CD4-positive, alpha-beta T cell treated with Interleukin-1 beta for 1 hour (primary cell): ENCODE data around the gene CDC42BPB.
A peak's percentile ranks its signal among the peaks of the same experiment; 100 is the strongest.
"Not testable (repeated sequence)": the region's sequence is repeated elsewhere in the genome, so short reads cannot be mapped to it uniquely, and the experiment has no call there.

Source experiments
- DNase-seq, 2 donors: peaks; one replicate each; pipeline ENCODE4 v3.0.0-alpha.2; 2020 to 2022

The CDC42BPB gene

DNA sequence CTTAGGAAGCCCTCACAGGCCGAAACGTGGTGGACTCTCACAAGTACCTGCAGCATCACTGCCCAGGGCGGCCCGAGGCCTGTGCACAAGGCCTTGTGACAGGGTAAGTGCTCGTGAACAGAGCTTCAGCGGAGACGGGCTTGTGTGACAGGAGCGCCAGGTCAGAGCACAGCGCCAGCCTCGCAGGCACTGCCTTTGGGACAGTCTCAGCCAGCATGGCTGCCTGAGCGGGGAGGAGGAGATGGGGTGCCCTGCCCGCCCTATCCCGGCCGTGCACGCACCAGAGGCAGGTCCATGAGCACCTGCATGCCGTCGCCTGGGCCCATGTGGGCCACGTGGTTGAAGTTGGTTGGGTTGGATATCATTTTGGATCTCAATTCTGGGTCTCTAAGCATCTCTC, 118.0 kb downstream of the CDC42BPB start:
- DNase-seq, result no peak

DNA sequence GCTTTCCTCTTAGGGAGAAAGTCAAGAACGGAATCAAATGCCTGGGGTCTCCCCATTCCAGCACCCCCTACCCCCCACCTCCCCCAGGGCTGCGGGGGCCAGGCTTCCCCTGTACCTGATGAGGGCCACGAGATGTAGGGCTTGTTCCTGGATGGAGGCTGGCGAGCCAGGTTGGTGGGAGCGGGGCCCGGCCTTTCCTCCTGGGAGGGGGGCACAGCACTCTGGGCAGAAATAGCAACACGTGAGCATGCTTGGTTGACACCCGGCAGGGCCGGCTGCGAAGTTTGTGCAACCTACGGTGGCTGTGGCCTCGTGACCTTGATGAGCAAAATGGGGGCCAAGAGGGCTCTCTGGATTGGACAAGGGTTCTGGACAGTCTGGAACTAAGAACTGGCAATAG, 119.2 kb downstream of the CDC42BPB start:
- no peak for DNase-seq

DNA sequence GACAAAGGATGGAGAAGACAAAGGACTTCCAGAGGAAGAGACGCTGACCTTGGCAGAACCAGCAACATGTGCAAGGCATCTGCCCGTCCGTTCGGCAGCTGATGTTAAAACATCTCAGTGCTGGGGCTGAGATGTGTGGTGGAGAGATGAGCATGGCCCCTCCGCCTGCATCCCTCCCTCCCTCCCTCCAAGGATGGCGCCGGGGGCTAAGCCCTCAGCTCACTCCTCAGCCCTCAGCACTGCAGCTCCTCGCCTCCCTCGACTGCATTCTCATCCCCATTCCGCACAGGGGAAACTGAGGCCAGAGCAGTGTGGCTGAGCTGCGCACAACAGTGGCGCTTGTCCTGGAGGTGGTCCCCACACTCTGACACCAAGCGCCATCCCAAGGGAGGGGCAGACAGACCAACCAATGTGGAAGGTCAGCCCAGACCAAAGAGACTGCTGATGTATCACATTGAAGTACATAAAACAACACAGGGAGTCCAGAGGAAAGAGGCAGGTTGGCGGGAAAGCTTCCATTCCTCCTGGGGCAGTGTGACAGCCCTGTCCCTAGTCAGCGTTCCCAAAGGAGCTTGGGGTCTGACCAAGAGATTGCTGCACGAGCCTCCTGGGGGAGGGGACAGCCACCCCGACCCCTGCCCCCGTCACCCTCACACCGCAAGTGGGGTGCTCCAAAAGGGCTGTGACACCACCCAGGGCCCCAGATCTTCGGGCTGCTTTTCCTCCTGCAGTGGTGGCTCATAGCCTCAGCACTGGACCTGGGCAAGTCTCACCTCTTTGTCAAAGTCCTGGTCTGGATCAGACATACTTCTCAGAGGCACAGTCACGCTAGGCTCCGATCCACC, 119.8 kb downstream of the CDC42BPB start:
- no peak for DNase-seq

DNA sequence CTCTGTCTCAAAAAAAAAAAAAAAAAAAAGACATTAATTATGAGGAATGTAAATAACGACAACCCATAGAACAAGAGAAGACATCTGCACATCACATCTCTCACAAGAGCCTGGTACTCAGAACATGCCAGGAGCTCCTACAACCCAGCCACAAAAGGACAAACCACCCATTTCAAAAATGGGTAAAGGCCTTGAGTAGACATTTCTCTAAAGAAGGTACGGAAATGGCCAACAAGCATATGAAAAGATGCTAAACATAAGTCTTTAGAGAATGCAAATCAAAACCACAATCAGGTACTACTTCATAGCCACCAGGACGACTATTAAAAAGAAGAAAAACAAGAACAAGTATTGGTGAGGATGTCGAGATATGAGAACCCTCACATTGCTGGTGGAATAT, 121.6 kb downstream of the CDC42BPB start:
- no peak for DNase-seq

DNA sequence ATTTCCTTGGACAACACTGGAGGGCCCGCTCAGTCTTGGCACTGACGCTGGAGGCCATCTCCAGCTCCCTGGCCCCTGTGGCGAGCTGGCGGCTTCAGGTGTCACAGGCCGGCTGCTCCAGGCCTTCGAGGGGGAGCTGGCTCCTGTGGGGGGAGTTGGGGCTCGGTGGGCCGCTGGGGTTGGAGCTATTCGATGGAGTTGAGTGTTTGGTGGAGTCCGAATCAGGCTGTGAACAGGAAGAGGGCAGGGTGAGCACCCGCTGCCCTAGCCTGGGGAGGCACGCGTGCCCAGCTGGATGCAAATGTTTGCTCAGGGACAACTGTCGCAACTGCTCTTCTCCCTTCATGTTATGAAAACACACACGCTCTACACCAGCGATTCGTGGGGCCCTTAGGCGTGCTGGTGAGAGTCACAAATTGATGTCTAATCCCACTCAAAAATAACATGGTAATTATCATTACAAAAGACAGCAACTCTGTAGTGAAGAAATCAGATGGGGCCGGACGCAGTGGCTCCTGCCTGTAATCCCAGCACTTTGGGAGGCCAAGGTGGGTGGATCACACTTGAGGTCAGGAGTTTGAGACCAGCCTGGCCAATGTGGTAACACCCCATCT, 123.6 kb downstream of the CDC42BPB start:
- no peak for DNase-seq

DNA sequence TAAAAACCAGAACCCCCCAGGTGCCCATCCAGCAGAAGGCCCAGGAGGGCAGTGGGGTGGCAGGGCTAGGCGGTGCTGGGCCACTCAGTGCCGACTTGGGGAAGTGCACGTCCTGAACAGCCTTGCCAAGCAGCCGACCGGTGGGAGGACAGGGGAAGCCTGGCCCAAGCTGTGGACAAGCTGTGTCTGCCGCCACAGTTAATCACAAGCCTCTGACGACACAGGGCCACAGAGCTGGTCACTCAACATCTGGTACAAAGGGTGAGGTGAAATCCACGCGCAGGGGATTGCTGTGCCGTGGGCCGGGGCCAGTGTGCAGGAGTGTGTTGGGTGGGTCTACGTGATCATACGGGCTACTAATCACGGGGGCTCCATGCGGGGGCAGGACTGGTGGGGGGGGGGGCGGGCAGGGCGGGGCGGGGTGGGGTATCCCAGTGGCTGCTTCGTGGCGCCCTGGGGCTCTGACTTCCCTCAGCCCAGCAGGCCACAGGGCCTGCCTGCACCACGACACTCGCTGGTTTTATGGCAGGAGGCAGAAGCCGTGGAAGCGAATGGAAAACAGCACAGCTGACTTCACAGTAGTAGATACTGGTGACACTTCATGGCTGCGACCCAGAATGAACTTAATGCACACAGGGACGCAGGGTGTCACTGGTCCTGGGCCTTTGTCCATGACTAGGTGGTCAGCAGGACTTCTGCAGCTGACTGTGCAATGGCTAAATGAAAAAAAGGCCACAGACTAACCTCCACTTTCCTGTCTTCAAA, 124.7 kb downstream of the CDC42BPB start:
- no peak for DNase-seq

DNA sequence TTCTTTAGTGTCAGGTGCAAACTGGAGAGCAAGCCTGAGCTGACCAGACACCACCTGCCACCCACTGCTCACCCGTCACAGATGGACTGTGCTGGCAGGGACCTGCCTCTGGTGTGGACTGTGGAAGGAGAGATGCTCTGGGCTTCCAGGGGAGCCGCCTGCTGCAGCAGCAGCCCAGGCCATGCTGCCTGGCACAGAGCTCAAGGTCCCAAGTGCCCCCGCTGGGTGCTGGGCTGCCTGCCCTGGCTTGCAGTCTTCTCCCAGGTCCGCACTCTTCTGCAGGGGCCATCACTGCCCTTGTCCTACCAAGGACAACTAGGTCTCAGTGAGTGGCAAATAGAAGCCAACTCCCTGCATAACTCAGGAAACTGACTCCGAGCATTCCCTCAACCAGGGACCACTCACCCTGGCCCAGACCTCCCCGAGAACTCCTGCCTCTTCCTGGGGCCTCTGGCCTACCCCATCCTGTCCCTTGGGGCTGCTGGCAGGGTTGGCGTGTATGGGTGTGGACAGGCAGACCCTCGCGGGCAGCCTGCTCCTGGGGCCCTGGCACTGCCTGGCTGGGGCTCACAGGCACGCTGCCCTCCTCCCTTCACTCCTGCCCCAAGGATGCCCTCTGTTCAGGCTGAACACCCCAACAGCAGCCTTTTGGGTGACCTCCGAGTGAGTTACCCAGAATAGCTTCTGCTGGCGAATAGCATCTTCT, 125.6 kb downstream of the CDC42BPB start:
- DNase-seq, result no peak

DNA sequence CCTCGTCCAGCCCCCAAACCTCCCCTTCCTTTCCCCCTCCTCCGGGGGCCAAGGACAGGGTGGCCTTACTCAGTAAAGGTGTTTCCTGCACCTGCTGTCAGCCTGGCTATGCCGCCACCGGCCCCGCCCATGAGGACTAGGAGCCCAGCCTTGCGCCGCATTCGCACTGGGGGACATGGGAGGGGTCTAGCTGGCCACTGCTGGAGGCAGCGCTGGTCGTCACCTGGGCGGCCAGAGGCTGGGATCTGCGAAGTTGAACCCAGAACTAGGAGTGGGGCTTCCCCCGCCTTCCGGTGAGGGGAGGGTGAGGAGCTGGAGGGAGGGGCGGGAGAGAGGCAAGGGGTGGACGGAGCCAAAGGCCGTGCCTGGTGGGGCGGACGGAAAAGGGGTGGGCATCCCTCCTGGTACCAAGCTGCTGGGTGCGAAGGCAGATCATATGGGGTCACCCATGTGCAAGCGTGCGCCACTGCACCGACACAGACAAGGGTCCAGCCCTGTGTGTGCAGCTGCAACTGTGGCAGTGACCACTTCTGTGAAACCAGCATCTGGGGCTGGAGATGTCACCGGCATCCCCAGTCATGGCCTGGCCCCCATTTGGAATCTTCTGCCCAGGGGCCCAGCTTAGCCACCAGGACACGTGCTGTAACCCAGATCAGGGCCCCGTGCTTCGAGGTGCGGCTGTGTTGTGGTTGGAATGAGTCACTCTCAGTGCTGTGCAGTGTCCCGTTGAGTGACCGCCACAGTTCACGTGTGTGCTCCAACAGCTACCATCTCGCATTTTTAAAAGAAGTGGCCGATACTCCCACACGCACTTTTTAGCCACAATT, 126.4 kb downstream of the CDC42BPB start:
- DNase-seq, result no peak

DNA sequence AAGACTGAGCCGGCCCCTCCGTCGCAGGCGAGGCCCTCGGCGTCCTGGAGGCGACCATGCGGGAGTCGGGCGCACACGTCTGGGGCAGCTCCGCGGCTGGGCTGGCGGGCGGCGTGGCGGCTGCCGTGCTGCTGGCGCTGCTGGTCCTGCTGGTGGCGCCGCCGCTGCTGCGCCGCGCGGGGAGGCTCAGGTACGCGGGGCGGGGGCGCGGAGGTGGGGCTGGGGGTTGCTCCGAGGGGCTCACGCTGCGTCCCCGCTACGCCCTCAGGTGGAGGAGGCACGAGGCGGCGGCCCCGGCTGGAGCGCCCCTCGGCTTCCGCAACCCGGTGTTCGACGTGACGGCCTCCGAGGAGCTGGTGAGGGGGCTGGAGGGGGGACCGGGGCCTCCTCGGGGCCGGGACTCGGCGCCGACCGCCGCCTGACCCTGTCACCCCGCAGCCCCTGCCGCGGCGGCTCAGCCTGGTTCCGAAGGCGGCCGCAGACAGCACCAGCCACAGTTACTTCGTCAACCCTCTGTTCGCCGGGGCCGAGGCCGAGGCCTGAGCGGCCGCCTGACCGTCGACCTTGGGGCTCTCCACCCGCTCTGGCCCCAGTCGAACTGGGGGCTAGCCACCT, 127.1 kb downstream of the CDC42BPB start:
- no peak for DNase-seq

DNA sequence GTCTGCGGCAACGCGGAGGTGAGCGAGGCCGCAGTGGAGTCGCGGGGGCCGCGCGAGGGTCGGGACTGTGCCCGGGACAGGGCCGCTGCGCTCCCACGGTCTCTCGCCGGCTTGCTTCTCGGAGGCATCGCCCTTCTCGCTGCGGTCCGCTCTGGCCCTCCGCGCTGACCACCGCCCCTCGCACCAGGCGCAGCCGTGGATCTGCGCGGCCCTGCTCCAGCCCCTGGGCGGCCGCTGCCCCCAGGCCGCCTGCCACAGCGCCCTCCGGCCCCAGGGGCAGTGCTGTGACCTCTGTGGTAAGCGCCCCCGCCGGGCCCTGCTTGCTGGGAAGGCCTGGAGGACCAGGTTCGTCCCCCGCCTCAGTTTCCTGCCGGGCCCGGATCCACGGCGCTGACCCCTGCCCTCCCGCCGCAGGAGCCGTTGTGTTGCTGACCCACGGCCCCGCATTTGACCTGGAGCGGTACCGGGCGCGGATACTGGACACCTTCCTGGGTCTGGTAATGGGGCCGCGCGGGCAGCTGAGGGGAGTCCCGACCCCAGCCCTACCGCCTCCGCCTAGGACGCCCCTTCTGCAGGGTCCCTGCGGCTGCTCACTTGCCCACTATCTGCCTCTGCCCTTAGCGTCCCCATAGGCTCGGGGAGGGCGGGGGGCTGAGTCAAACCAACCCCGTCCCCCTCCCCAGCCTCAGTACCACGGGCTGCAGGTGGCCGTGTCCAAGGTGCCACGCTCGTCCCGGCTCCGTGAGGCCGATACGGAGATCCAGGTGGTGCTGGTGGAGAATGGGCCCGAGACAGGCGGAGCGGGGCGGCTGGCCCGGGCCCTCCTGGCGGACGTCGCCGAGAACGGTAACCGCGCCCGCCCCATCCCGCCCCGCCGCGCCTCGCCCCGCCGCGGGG, 127.9 kb downstream of the CDC42BPB start:
- no peak for DNase-seq

DNA sequence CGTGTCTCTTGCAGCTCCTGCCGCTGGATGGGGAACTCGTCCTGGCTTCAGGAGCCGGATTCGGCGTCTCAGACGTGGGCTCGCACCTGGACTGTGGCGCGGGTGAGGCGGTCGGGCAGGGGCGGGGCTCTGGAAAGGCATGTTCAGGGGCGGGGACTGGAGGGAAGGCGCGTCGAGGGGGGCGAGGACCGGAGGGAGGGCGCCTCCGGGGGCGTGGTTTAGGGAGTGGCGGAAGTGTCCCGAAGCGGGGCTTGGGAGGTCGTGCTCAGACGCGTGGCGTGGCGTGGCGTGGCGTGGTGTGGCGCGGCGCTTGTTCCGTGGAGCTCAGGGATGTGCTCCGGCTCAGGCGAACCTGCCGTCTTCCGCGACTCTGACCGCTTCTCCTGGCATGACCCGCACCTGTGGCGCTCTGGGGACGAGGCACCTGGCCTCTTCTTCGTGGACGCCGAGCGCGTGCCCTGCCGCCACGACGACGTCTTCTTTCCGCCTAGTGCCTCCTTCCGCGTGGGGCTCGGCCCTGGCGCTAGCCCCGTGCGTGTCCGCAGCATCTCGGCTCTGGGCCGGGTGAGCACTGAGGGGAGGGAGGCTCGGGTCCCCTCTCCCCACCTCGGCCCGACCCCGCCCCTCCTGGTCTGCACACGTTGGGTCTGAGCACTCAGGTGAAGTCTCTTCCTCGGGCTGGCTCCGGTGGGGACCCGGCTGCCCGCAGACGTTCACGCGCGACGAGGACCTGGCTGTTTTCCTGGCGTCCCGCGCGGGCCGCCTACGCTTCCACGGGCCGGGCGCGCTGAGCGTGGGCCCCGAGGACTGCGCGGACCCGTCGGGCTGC, 128.7 kb downstream of the CDC42BPB start:
- peak; percentile 83 to 86 for DNase-seq

DNA sequence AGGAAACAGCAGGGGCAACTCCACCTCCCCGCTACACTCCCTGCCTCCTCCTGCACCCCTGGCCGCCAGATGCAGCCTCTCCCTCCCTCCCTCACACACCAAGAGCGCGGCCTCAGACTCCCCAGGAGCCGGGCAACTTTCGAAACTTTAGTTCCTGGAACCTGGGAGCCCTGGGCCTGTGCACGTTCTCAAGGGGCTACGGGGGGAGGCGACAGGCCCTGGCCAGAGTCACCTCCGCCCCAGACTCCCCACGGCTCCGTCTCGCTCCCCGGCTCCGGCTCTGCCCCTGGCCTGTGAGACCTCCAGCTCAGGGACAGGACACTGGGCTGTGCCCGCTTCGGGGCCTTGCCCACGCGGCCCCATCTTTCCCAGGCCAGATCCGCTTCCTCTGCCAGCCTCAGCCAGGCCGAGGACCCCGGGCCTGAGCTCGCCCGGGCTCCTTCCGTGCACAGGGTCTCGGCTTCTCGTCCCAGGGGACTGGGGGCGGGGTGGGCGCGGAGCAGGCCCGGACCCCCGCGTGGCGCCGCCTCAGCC, 129.4 kb downstream of the CDC42BPB start:
- no peak for DNase-seq

DNA sequence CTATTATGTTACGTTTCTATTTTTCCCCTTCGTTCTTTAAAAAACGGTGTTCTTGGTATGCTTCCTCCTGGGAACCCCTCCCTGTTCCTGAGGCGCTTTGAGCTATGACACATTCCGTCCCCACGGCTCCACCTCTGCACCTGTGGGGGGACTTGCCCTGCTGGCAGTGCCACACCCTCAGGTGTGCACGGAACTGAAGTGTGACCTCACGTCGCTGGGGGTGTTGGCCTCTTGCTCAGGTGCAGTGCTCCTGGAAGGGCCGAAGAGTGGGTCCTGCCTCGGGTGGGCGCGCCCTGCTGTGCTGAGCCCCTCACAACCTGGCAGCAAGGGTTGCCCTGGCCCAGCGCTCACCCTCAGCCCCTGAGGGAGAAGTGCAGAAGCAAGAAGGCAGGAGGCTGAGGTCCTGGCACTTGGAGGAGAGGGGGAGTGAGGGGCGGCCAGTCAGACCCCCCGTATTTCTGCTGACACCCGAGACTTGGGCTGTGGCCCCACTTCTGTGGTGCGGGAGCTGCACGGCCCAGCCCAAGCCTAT, 129.9 kb downstream of the CDC42BPB start:
- no peak for DNase-seq

DNA sequence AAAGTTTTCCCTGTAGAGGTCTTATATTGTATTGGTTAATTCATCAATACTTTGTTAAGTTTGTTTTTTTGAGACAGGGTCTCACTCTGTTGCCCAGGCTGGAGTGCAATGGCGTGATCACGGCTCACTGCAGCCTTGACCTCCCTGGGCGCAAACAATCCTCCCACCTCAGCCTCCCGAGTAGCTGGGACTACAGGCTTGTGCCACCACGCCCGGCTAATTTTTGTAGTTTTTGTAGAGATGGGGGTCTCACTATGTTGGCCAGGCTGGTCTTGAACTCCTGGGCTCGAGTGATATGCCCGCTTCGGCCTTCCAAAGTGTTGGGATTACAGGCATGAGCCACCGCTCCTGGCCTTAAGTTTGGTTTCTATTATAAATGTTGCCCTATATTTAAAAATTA, 130.5 kb downstream of the CDC42BPB start:
- not testable (repeated sequence) for DNase-seq

DNA sequence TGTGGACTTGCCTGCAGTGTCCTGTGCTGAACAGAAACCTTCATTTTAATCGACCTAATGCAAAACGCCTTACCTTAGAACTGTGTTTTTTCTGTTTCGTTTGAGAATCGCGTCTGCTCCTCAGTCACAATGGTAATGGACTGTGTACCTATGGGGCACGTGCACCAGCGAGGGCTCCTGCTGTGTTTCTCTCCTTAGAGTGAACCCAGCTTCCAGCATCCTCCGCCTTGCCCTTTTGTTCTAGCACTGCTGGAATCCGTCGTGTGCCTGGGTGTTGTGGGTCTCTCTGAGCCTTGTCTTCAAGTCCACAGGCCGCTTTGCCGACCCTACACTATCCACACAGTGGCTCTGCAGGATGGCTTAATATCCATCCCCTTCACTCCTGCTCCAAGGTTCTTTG, 131.2 kb downstream of the CDC42BPB start:
- DNase-seq, result no peak

DNA sequence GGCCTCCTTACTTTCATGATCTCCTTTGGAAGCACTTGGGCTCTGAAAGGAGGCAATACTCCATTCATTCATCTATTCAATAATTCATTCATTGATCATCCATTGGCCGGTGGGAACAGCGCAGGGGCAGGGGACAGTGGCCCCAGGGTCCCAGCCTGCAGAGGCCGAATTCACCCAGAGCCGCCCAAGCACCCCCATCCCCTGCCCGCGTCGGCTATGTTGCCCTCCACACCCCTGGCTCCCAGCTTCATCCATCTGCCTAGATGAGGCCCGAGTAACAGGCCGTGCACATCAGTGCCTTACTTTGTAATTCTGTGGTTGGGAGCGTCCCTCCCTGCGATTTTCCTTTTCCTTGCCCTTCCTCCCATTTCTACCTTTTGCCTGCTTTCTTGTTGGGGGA, 131.7 kb downstream of the CDC42BPB start:
- DNase-seq, result no peak

DNA sequence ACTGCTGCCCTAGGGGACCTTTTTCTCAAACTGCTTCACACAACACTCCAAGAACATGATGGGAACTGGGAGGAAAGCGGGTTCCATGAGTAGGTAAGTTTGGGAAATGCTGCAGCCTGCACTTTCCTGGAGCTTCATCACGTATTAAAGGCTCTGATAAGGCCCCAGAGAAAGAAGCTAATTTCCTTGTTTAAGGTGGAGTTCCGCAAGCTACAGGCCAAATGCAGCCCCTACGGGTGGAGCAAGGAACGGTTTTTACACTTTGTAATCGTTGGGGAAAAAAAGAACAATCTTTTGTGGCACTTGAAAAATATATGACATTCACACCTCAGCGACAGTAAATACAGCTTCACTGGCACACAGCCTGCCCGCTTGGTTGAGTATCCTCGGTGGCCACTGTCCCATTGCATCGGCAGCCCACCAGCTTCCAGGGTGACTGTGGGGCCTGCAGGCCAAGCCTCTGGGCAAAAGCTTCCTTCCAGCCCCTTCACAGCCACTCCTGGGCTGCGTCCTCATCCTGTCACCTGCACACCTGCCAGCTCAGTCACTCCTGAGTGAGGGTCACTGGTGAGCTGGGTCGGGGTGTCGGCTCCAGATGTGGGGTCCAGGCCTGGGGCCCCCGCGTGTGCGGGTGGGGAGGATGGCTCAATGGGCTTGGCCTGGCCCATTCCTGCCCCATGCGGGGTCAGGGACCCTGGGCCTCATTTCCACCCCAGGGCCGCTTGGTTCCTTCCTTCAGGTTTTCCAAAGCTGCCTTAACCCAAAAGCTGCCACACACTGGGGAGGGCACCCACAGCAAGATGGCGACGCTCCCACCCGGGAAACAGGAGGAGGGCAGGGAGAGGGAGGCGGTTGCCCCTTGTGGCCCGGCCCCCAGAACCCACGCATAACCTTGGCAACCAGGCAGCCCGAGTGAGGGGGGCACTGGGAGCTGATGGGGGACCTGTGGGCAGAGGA, 132.4 kb downstream of the CDC42BPB start:
- DNase-seq, result no peak

DNA sequence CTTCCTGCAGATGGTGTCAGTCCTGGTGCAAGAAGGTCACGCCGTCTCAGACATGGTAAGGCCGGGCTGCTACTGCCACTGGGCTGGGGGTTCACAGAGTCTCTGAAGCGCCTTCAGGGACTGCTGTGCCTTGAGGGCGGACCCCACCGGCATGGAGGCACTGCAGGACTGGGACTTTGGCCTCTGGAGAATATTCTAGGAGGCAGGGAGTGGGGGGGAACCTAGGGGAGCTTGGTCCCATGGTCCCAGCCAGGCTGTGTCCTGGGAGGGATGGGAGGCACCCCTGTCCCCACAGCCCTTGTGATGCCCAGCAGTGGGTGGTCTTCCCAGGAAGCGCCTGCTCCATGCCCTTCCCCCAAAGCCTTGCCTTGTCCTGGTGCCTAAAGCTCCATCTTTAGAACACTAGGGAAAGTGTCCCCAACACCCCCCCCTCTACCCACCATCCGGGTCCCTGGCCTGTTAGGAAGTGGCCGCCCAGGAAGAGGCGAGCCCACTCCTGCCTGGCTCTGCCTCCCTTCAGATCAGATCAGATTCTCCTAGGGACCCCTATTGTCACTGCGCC, 133.3 kb downstream of the CDC42BPB start:
- DNase-seq, result no peak
